ENCODE results near the gene CROCC2. TPM values are rescaled to one million over a fixed set of nuclear protein-coding genes. Genes with fewer than 3 reads are reported as not detected.
A peak's percentile ranks its signal among the peaks of the same experiment; 100 is the strongest.

The CROCC2 gene
- total and polyA plus RNA-seq, 2 donors from 2014 or later = 0.13 TPM; not detected in 1

DNA sequence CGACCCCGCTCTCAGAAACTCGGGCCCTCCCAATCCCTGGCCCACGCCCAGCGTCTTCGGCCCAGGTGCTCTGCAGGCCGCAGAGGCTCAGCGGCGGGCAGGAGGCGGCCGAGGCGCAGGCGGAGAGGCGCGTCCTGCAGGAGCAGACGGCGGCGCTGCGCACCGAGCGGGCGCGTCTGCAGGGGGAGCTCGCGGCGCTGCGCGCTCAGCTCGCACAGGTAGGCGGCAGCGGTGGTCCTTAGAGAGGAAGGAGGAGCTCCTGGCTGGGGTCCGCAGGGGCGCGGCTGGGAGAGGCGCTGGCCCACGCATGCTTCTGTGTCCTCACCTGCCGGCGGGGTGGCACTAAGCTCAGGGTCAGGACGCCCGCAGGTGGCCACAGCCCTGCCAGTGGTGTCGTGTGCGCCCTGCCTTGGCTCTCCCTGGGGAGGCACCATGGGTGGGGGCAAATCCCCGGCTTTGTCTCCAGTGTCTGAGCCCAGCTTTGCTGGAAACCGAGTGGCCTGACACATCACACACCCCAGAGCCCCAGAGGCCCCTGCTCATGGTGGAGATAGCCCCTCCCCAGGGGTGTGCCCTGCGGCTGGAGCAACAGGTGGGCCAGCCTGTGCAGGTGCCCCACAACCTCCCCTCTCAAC is 77.3 kb downstream of the CROCC2 start:
- Histone ChIP-seq H3K4me1 (ENCODE audit: control insufficient read depth in 2 of 3, insufficient read depth in 2 of 3, low read depth in 1 of 3, low read length in 3 of 3) (peaks cover 0 to 15% (median 0%) of the 10 kb centered on the region in 3 donors), H3K9me3 (ENCODE audit: control insufficient read depth in 2 of 3, insufficient read depth in 1 of 3, low read length in 3 of 3) (peaks cover 0 to 3% (median 0%) of the 10 kb centered on the region in 3 donors), H3K27ac (ENCODE audit: low read depth in 2 of 2, low read length in 2 of 2) (no peak overlapping the region), H3K27me3 (ENCODE audit: control insufficient read depth, insufficient read depth, low read length) (no peaks in the 10 kb centered on the region), H3K4me3 (ENCODE audit: low read length in 3 of 3) (no peak overlapping the region), H3K36me3 (ENCODE audit: control insufficient read depth in 2 of 3, insufficient read depth in 3 of 3, low read length in 3 of 3) (no peaks in the 10 kb centered on the region), H3K9ac (ENCODE audit: low read length in 3 of 3) (no peak overlapping the region)
- peak; percentile 71 to 84 (median 74) for DNase-seq
- TF ChIP-seq, protein P1, sequence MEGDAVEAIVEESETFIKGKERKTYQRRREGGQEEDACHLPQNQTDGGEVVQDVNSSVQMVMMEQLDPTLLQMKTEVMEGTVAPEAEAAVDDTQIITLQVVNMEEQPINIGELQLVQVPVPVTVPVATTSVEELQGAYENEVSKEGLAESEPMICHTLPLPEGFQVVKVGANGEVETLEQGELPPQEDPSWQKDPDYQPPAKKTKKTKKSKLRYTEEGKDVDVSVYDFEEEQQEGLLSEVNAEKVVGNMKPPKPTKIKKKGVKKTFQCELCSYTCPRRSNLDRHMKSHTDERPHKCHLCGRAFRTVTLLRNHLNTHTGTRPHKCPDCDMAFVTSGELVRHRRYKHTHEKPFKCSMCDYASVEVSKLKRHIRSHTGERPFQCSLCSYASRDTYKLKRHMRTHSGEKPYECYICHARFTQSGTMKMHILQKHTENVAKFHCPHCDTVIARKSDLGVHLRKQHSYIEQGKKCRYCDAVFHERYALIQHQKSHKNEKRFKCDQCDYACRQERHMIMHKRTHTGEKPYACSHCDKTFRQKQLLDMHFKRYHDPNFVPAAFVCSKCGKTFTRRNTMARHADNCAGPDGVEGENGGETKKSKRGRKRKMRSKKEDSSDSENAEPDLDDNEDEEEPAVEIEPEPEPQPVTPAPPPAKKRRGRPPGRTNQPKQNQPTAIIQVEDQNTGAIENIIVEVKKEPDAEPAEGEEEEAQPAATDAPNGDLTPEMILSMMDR (IDR thresholded peaks at IDR 0.05; ENCODE audit: borderline replicate concordance, extremely low read depth, insufficient read depth) = peak; percentile 45
- intact Hi-C loops (cut with DNase I) = no loop called here
- FAIRE-seq = no peak

DNA sequence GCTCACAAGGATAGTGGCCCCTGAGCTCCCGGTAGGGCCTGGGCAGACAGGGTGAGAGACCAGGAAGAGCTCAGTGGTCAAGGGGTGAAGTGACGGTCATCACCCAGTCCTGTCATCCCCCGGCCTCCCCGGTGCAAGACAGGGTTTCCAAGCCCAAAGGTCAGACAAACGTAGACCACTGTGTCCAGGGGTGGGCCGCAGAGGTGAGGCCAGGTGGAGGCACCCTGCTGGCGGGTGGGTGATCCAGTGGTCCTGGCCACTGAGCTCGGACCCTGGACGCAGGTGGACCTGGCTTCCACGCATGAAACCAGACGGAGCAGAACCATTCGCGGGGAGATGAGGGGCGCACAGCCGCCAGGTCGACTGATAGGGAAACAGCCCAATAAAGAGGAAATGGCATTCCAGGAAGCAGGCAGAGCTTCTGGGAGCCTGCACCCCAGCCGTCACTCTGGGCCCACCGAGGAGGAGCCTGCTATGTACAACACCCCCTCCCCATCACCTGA is 77.9 kb downstream of the CROCC2 start:
- no peak overlapping the region for H3K9ac ChIP-seq (ENCODE audit: low read length in 3 of 3)
- H3K9me3 ChIP-seq (ENCODE audit: control insufficient read depth in 2 of 3, insufficient read depth in 1 of 3, low read length in 3 of 3) = peaks cover 0 to 3% (median 0%) of the 10 kb centered on the region in 3 donors
- no peaks in the 10 kb centered on the region for H3K36me3 ChIP-seq (ENCODE audit: control insufficient read depth in 2 of 3, insufficient read depth in 3 of 3, low read length in 3 of 3)
- TF ChIP-seq, protein P1 (IDR thresholded peaks at IDR 0.05; ENCODE audit: borderline replicate concordance, extremely low read depth, insufficient read depth) = no peak
- peaks cover 0 to 15% (median 0%) of the 10 kb centered on the region in 3 donors for H3K4me1 ChIP-seq (ENCODE audit: control insufficient read depth in 2 of 3, insufficient read depth in 2 of 3, low read depth in 1 of 3, low read length in 3 of 3)
- no peak overlapping the region for H3K4me3 ChIP-seq (ENCODE audit: low read length in 3 of 3)
- H3K27me3 ChIP-seq (ENCODE audit: control insufficient read depth, insufficient read depth, low read length) = no peaks in the 10 kb centered on the region
- intact Hi-C loops (cut with DNase I) = no loop called here
- peak in 1 of 5 donors; percentile 66 for DNase-seq
- H3K27ac ChIP-seq (ENCODE audit: low read depth in 2 of 2, low read length in 2 of 2) = no peak overlapping the region
- no peak for FAIRE-seq

DNA sequence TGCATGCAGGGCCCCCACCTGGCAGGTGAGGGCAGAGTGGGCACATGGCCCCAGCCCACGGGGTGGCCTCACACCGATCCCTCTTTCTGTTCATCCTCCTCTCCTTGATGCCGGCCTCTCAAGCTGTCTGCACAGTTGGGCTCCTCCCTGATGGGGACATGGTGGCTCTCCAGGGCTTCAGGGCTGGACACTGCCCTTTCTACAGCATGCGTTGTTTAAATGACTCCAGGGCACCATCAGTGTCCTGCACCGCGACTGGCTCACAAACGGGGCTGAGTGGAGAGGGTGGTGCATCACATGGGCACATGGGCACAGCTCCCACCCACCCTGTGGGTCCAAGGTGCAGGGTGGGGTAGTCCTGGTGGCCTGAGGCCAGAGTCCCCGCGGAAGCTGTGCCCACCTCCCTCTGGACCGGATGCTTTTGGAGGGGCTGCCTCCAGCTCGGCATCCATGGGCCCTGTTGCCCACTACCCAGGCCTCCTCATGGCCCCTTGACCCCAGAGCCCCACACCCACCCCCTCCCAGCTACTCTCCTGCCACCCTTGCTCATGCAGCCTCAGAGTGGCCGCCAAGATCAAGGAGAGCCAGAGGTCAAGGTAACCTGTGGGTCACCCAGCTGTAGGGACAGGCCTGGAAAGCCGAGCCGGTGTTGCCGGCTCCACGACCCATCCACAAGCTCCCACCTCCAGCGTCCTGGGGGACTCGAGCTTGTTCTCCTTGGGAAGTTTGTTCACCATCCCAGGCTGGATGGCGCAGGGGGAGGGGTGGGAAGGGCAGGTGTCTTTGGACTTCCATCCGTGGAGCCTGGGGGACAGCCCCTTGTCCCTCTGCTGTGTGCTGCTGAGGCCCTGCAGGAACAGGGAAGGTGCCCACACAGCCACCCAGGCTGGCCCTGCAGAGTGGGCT is 80.0 kb downstream of the CROCC2 start:
- intact Hi-C loops (cut with DNase I) = no loop called here
- Histone ChIP-seq H3K4me3 (ENCODE audit: low read length in 3 of 3) (no peak overlapping the region), H3K9me3 (ENCODE audit: control insufficient read depth in 2 of 3, insufficient read depth in 1 of 3, low read length in 3 of 3) (peaks cover 0 to 3% (median 0%) of the 10 kb centered on the region in 3 donors), H3K4me1 (ENCODE audit: control insufficient read depth in 2 of 3, insufficient read depth in 2 of 3, low read depth in 1 of 3, low read length in 3 of 3) (peaks cover 0 to 17% (median 0%) of the 10 kb centered on the region in 3 donors), H3K9ac (ENCODE audit: low read length in 3 of 3) (no peak overlapping the region), H3K27me3 (ENCODE audit: control insufficient read depth, insufficient read depth, low read length) (no peaks in the 10 kb centered on the region), H3K27ac (ENCODE audit: low read depth in 2 of 2, low read length in 2 of 2) (no peak overlapping the region), H3K36me3 (ENCODE audit: control insufficient read depth in 2 of 3, insufficient read depth in 3 of 3, low read length in 3 of 3) (no peaks in the 10 kb centered on the region)
- peak in 2 of 5 donors; percentile 35 to 64 for DNase-seq
- FAIRE-seq = no peak
- TF ChIP-seq, protein P1 (IDR thresholded peaks at IDR 0.05; ENCODE audit: borderline replicate concordance, extremely low read depth, insufficient read depth) = no peak
